ENCODE results near the gene MKNK1.

DNA sequence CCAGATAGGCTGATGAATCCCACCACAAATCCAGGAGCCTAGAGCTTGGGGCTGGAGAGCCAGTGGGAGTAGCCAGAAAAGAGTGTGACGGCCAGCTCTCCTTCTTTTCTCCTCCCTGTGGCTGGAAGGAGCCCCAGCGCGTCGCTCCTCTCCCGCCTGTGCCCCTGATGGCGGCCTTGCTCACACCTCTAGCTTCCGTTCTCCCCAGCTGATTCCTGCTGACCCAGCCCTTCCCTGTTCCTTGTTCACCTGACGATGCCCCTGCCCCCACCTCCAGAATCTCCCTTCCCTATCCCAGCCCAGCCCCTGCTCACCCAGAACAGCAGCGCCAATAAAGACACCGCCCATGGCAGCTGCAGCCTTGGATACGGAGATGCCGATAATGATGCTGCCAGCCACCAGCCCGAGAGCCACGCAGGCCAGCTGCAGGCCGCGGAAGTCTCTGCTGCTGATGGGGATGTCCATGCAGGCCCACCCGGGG lies 53.3 kb downstream of the MKNK1 start:
- TF ChIP-seq, protein P1, sequence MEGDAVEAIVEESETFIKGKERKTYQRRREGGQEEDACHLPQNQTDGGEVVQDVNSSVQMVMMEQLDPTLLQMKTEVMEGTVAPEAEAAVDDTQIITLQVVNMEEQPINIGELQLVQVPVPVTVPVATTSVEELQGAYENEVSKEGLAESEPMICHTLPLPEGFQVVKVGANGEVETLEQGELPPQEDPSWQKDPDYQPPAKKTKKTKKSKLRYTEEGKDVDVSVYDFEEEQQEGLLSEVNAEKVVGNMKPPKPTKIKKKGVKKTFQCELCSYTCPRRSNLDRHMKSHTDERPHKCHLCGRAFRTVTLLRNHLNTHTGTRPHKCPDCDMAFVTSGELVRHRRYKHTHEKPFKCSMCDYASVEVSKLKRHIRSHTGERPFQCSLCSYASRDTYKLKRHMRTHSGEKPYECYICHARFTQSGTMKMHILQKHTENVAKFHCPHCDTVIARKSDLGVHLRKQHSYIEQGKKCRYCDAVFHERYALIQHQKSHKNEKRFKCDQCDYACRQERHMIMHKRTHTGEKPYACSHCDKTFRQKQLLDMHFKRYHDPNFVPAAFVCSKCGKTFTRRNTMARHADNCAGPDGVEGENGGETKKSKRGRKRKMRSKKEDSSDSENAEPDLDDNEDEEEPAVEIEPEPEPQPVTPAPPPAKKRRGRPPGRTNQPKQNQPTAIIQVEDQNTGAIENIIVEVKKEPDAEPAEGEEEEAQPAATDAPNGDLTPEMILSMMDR (conservative IDR thresholded peaks at IDR 0.05 in 1 of 2, IDR thresholded peaks at IDR 0.05 in 1 of 2; ENCODE audit: extremely low read depth in 1 of 2, insufficient read depth in 1 of 2, low read depth in 1 of 2, low read length in 2 of 2) = no peak
- TF ChIP-seq EZH2 (IDR thresholded peaks at IDR 0.05; ENCODE audit: borderline replicate concordance, low read length) = no peak

Data from mammary epithelial cell (primary cell).